Naive thymus-derived CD8-positive, alpha-beta T cell (primary cell): ENCODE results near the gene FRMPD2. TPM values are rescaled to one million over a fixed set of nuclear protein-coding genes. Genes with fewer than 3 reads are reported as not detected.
"Not testable (repeated sequence)": the region's sequence is repeated elsewhere in the genome, so short reads cannot be mapped to it uniquely, and the experiment has no call there.

Experiments
- ATAC-seq, 2 donors: fragments of 150-1000 bp; cut with Tn5 transposase in 1 of 2; sonication (Bioruptor Pico), chemical (Tn5 transposase) in 1 of 2; 1 replicate in 1 of 2; 2 replicates in 1 of 2; pipeline ENCODE4 v1.10.0; 2021; ENCODE audit warnings: mild to moderate bottlenecking in 2 of 2, moderate library complexity in 2 of 2
- POLR2A ChIA-PET: fragments of 350-600 bp; sonication (Branson Sonifier 250); formaldehyde crosslinking; loops from one replicate; lab custom pipeline; 2021; ENCODE audit warnings: antibody characterized with exemption; lab: Charles Lee
- DNase-seq, 10 donors: peaks; one replicate each; pipeline versions ENCODE4 v3.0.0 to v3.0.0-alpha.2; 2020 to 2022
- H3K27ac Mint-ChIP-seq, 10 donors: one replicate each; pipeline ENCODE4 v1.8.0; 2020 to 2022; ENCODE audit warnings: mild to moderate bottlenecking in 10 of 10, mixed read lengths in 10 of 10, moderate library complexity in 4 of 10, inconsistent platforms in 1 of 10
- H3K27me3 Mint-ChIP-seq, 5 donors: one replicate each; pipeline ENCODE4 v1.8.0; 2021 to 2022; ENCODE audit warnings: mixed read lengths in 5 of 5
- H3K36me3 Mint-ChIP-seq, 3 donors: one replicate each; pipeline ENCODE4 v1.8.0; 2020 to 2022; ENCODE audit warnings: mixed read lengths in 3 of 3, mild to moderate bottlenecking in 2 of 3, inconsistent platforms in 1 of 3
- H3K4me1 Mint-ChIP-seq, 4 donors: one replicate each; pipeline ENCODE4 v1.8.0; 2021 to 2022; ENCODE audit warnings: mixed read lengths in 4 of 4
- H3K4me3 Mint-ChIP-seq, 10 donors: one replicate each; pipeline ENCODE4 v1.8.0; 2020 to 2022; ENCODE audit warnings: mild to moderate bottlenecking in 10 of 10, mixed read lengths in 10 of 10, moderate library complexity in 6 of 10, inconsistent platforms in 1 of 10
- H3K9me3 Mint-ChIP-seq, 9 donors: one replicate each; pipeline ENCODE4 v1.8.0; 2020 to 2022; ENCODE audit warnings: mixed read lengths in 9 of 9, mild to moderate bottlenecking in 3 of 9, inconsistent platforms in 1 of 9, moderate library complexity in 1 of 9
- polyA plus RNA-seq, 3 donors: library from polyadenylated mRNA; unstranded; fragments of 300-500 nt; fragmentation: Illumina TruSeq; gene quantifications; one replicate each; pipeline ENCODE4 v1.2.3, GENCODE V29; 2021
- total RNA-seq, 8 experiments: library from RNA in 2 of 8; stranded (reverse) in 2 of 8; gene quantifications; one replicate each; pipeline ENCODE4 v1.2.3 and lab custom pipeline; 2021 to 2026

FRMPD2 gene
- total and polyA plus RNA-seq, 5 experiments from 2014 or later = not detected

- no peaks in the 10 kb centered on the region for H3K36me3 Mint-ChIP-seq
- no peak overlapping the region for H3K4me3 Mint-ChIP-seq
- H3K9me3 Mint-ChIP-seq = peaks cover 0 to 4% (median 0%) of the 10 kb centered on the region in 9 donors
- DNase-seq (no peak), ATAC-seq (no peak)
- H3K4me1 Mint-ChIP-seq = no peaks in the 10 kb centered on the region
- peaks cover 0 to 3% (median 0%) of the 10 kb centered on the region in 5 donors for H3K27me3 Mint-ChIP-seq
- H3K27ac Mint-ChIP-seq = no peak overlapping the region
- POLR2A ChIA-PET = no interaction called here
These were observed 74.7 kb downstream of the FRMPD2 start for GRCh38 chr10:48199580-48200377.

GRCh38 chr10:48197236-48197899 is 77.1 kb downstream of the FRMPD2 start:
- peaks cover 0 to 4% (median 0%) of the 10 kb centered on the region in 9 donors for H3K9me3 Mint-ChIP-seq
- no peaks in the 10 kb centered on the region for H3K36me3 Mint-ChIP-seq
- peaks cover 0 to 3% (median 0%) of the 10 kb centered on the region in 5 donors for H3K27me3 Mint-ChIP-seq
- H3K4me1 Mint-ChIP-seq = no peaks in the 10 kb centered on the region
- no peak overlapping the region for H3K4me3 Mint-ChIP-seq
- ATAC-seq = no peak
- POLR2A ChIA-PET = no interaction called here
- no peak overlapping the region for H3K27ac Mint-ChIP-seq
- no peak for DNase-seq

- Mint-ChIP-seq H3K36me3 (no peaks in the 10 kb centered on the region), H3K27ac (no peak overlapping the region), H3K4me3 (no peak overlapping the region), H3K4me1 (no peaks in the 10 kb centered on the region), H3K27me3 (peaks cover 0 to 3% (median 0%) of the 10 kb centered on the region in 5 donors), H3K9me3 (peaks cover 0 to 4% (median 0%) of the 10 kb centered on the region in 9 donors)
- DNase-seq = no peak
- ATAC-seq = no peak
- POLR2A ChIA-PET = no interaction called here
These were observed 78.7 kb downstream of the FRMPD2 start for GRCh38 chr10:48195803-48196202.

GRCh38 chr10:48194830-48195229 is 79.7 kb downstream of the FRMPD2 start:
- no peak for DNase-seq
- H3K27me3 Mint-ChIP-seq = peaks cover 0 to 3% (median 0%) of the 10 kb centered on the region in 5 donors
- peaks cover 0 to 4% (median 0%) of the 10 kb centered on the region in 9 donors for H3K9me3 Mint-ChIP-seq
- H3K4me1 Mint-ChIP-seq = no peaks in the 10 kb centered on the region
- no peak overlapping the region for H3K27ac Mint-ChIP-seq
- no peak overlapping the region for H3K4me3 Mint-ChIP-seq
- POLR2A ChIA-PET = no interaction called here
- no peaks in the 10 kb centered on the region for H3K36me3 Mint-ChIP-seq
- ATAC-seq = no peak

DNA sequence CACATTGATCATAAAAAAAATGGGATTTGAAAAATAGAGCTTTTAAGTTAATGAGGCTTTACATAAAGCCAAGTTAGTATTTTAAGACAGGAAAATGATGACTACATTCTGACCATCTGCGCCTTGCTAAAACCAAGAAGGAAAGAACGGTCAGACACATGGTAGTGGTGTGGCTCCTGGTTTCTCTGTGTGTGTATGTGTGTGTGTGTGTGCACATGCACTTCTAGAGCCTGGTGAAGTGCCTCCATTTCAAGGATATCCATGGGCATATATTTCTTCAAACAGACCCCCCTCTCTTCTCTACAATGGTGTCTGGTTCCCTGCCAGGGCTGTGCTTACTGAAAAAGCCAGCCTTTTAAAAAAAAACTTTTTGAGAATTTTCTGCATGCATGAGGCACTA is 80.9 kb downstream of the FRMPD2 start:
- H3K27ac Mint-ChIP-seq = no peak overlapping the region
- ATAC-seq = no peak
- H3K9me3 Mint-ChIP-seq = no peaks in the 10 kb centered on the region

DNA sequence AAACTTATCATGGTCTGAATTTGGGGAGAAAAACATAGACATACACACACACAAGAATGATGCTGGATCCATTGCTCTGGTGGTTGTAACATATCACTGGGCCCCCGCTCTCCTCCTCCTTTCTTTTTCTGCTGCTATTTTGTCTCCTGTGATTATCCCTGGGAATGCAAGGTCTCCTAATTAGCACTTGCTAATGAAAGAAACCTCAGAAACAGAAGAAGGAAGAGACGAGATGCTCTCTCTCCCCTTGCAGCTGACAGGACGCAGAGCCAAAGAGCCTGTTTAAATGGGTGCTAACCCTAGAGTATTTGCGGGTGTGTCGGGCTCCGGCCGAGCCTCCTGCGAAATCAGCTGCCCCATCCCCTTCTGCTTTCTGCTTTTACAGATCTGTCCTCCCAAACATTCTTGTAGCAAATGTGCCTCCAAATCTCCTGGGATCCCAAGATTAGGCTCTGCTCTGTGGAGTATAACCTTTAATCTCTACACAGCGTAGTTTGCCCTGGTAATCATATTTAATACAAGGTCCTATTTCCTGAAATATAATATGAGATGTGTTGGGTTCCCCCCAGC is 81.5 kb downstream of the FRMPD2 start:
- Mint-ChIP-seq H3K4me3 (no peak overlapping the region), H3K27ac (no peak overlapping the region), H3K27me3 (peaks cover 0 to 9% (median 0%) of the 10 kb centered on the region in 5 donors), H3K9me3 (no peaks in the 10 kb centered on the region), H3K36me3 (no peaks in the 10 kb centered on the region), H3K4me1 (no peaks in the 10 kb centered on the region)
- POLR2A ChIA-PET = no interaction called here
- DNase-seq = no peak
- ATAC-seq = no peak

More for the DNA sequence above, 80.9 kb downstream of the FRMPD2 start:
- Mint-ChIP-seq H3K4me3 (no peak overlapping the region), H3K27me3 (peaks cover 0 to 5% (median 0%) of the 10 kb centered on the region in 5 donors), H3K4me1 (no peaks in the 10 kb centered on the region), H3K36me3 (no peaks in the 10 kb centered on the region)
- DNase-seq = no peak
- POLR2A ChIA-PET = no interaction called here

DNA sequence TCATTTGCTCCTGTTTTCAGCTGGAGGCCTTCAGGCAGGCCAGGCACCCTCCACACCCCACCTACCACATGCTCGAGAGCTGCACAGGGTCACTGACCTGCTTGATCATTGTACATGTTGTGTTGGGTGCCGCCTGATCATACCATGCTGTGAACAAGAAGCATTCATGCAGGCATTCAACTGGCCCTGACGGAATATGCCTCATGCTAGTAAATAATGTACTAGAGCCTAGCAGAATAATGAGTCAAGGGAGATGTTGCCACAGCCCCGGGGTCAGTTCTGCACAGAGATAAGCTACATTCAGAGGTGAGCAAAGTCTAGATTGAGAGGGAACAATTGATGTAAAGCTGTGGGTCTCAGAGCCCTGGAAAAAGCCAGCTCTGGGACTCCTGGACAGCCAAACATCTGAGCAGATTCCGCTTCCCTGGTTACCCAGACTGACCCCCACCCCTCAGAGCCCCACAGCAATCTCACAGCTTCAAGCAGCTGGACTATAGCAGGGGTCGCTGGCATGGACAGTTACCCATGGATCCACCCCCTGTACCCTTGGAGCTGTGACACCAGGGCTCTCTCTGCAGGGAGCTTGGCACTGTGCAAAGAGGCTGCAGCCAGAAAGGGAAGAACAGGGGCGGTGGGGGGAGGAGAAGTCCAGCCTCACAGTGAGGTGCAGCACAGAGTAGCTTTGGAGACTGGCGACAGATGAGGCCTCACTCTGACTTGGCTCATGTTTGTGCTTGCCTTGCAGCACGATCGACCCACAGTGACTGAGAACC is 86.6 kb downstream of the FRMPD2 start:
- H3K27ac Mint-ChIP-seq = no peak overlapping the region
- H3K4me3 Mint-ChIP-seq = no peak overlapping the region
- no peaks in the 10 kb centered on the region for H3K36me3 Mint-ChIP-seq
- no peaks in the 10 kb centered on the region for H3K9me3 Mint-ChIP-seq
- no peaks in the 10 kb centered on the region for H3K4me1 Mint-ChIP-seq
- peaks cover 0 to 6% (median 0%) of the 10 kb centered on the region in 5 donors for H3K27me3 Mint-ChIP-seq
- DNase-seq (no peak), ATAC-seq (no peak)
- POLR2A ChIA-PET = no interaction called here

- H3K9me3 Mint-ChIP-seq = no peaks in the 10 kb centered on the region
- DNase-seq (no peak), ATAC-seq (no peak)
- H3K36me3 Mint-ChIP-seq = no peaks in the 10 kb centered on the region
- peaks cover 0 to 10% (median 0%) of the 10 kb centered on the region in 5 donors for H3K27me3 Mint-ChIP-seq
- no peak overlapping the region for H3K4me3 Mint-ChIP-seq
- H3K4me1 Mint-ChIP-seq = no peaks in the 10 kb centered on the region
- no peak overlapping the region for H3K27ac Mint-ChIP-seq
- POLR2A ChIA-PET = no interaction called here
These were observed 87.4 kb downstream of the FRMPD2 start for GRCh38 chr10:48187126-48187525.

- H3K36me3 Mint-ChIP-seq, H3K4me1 Mint-ChIP-seq, ATAC-seq, H3K9me3 Mint-ChIP-seq, H3K4me3 Mint-ChIP-seq, DNase-seq, POLR2A ChIA-PET: not testable (repeated sequence)
- peak overlapping the region in 1 of 10 donors; percentile 31 for H3K27ac Mint-ChIP-seq
- peaks cover 0 to 10% (median 0%) of the 10 kb centered on the region in 5 donors for H3K27me3 Mint-ChIP-seq
These were observed 88.2 kb downstream of the FRMPD2 start for GRCh38 chr10:48186264-48186804.

GRCh38 chr10:48184224-48184623 is 90.3 kb downstream of the FRMPD2 start:
- Mint-ChIP-seq H3K9me3 (no peaks in the 10 kb centered on the region), H3K27ac (no peak overlapping the region), H3K4me1 (no peaks in the 10 kb centered on the region), H3K36me3 (no peaks in the 10 kb centered on the region), H3K27me3 (peaks cover 0 to 10% (median 0%) of the 10 kb centered on the region in 5 donors), H3K4me3 (no peak overlapping the region)
- ATAC-seq (no peak), DNase-seq (no peak)
- POLR2A ChIA-PET = no interaction called here

DNA sequence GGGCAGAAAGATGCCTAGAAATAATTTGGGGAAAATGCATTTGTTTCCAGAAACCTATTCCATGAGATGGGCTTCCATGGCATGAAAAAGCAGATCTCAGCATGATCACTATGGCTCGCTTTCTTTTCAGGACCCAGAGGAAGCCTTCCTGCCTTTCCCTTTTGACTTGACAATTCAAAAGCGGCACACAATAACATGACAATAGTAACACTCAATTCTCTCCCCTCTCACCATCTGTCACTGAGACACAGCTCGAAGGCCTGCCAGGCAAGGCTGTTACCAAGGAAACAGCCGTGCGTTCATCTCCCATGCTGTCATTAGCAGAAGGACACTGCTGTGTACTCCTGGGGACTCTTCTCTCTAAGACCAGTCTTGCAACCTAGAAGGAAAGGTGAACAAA is 101.8 kb downstream of the FRMPD2 start:
- H3K36me3 Mint-ChIP-seq, H3K27me3 Mint-ChIP-seq, H3K4me3 Mint-ChIP-seq, H3K4me1 Mint-ChIP-seq, ATAC-seq, POLR2A ChIA-PET, DNase-seq, H3K27ac Mint-ChIP-seq, H3K9me3 Mint-ChIP-seq: not testable (repeated sequence)

GRCh38 chr10:48160670-48161069 is 113.8 kb downstream of the FRMPD2 start:
- H3K27me3 Mint-ChIP-seq, H3K4me3 Mint-ChIP-seq, H3K4me1 Mint-ChIP-seq, H3K9me3 Mint-ChIP-seq, H3K36me3 Mint-ChIP-seq, H3K27ac Mint-ChIP-seq, POLR2A ChIA-PET, DNase-seq, ATAC-seq: not testable (repeated sequence)
